PFSK-1 (cell line): Measurements from ENCODE around the gene GPATCH8.

Experiments used
- POLR2AphosphoS5 ChIP-seq: IDR thresholded peaks from 2 replicates; pipeline ENCODE4 v1.6.1; 2012; ENCODE audit warnings: low read depth, mild to moderate bottlenecking, control low read depth, low read length, moderate library complexity
- SIN3A ChIP-seq: IDR thresholded peaks from 2 replicates; pipeline ENCODE4 v1.6.1; 2012; ENCODE audit warnings: mild to moderate bottlenecking, low read length, moderate library complexity, borderline replicate concordance; ENCODE audit not compliant: insufficient read depth
- TAF1 ChIP-seq: IDR thresholded peaks from 2 replicates; pipeline ENCODE4 v1.6.1; 2012; ENCODE audit warnings: low read length, control low read depth, borderline replicate concordance; ENCODE audit not compliant: insufficient read depth
- TF ChIP-seq, protein P1 (sequence below), 2 experiments: IDR thresholded peaks; 2 replicates each; pipeline versions ENCODE4 v1.6.1 to v1.8.0; 2011 to 2012; ENCODE audit warnings: low read depth in 2 of 2, low read length in 2 of 2, control low read depth in 1 of 2, inconsistent platforms in 1 of 2, mild to moderate bottlenecking in 1 of 2, moderate library complexity in 1 of 2; ENCODE audit not compliant: insufficient read depth in 1 of 2

DNA sequence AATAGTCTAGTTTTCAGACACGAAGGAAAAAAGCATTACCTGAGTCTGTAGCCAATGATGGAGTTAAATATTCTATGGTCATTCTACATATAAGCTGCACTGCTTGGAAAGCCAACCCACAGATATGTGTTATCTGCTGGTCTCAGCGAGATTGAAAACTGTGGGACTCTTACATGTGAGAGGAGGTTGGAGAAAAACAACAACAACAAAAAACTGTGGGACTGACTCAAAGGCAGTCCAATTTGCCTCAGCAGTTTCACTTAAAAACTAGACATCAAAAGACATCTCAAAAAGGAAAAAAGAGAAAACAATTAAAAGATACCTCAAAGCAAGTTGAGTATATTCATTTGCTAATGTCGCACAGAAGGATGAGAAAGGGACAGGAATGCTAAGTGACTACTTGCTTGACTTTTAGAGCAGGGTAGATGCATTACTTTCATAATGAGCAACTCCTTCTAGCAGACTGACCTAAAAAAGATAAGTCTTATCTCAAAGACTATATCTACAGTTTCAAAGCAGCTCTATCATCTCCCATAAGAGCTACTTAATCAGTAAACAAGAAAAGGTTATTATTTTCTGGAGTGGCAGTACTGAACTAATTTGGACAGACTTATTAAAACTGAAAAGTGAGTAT lies 78.3 kb downstream of the GPATCH8 start:
- TF ChIP-seq, protein P1, sequence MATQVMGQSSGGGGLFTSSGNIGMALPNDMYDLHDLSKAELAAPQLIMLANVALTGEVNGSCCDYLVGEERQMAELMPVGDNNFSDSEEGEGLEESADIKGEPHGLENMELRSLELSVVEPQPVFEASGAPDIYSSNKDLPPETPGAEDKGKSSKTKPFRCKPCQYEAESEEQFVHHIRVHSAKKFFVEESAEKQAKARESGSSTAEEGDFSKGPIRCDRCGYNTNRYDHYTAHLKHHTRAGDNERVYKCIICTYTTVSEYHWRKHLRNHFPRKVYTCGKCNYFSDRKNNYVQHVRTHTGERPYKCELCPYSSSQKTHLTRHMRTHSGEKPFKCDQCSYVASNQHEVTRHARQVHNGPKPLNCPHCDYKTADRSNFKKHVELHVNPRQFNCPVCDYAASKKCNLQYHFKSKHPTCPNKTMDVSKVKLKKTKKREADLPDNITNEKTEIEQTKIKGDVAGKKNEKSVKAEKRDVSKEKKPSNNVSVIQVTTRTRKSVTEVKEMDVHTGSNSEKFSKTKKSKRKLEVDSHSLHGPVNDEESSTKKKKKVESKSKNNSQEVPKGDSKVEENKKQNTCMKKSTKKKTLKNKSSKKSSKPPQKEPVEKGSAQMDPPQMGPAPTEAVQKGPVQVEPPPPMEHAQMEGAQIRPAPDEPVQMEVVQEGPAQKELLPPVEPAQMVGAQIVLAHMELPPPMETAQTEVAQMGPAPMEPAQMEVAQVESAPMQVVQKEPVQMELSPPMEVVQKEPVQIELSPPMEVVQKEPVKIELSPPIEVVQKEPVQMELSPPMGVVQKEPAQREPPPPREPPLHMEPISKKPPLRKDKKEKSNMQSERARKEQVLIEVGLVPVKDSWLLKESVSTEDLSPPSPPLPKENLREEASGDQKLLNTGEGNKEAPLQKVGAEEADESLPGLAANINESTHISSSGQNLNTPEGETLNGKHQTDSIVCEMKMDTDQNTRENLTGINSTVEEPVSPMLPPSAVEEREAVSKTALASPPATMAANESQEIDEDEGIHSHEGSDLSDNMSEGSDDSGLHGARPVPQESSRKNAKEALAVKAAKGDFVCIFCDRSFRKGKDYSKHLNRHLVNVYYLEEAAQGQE (IDR thresholded peaks at IDR 0.05; ENCODE audit: insufficient read depth in 1 of 2, low read depth in 2 of 2, low read length in 2 of 2), result no peak
- TF ChIP-seq TAF1 (no peak), SIN3A (no peak), POLR2AphosphoS5 (no peak)
